ENCODE measurements around the gene PPME1.
A peak's percentile ranks its signal among the peaks of the same experiment; 100 is the strongest.
"Not testable (repeated sequence)": the region's sequence is repeated elsewhere in the genome, so short reads cannot be mapped to it uniquely, and the experiment has no call there.

The PPME1 gene

GRCh38 chr11:74170694-74171629 is at the start of gene PPME1, which contains the start of gene C2CD3:
PPME1 (plus strand) TSS chr11:74171289; CDS start chr11:74171422, 133 bp downstream.
C2CD3 (minus strand) TSS chr11:74171002; CDS start chr11:74170792, 210 bp downstream.
- Histone ChIP-seq H3K4me1 (ENCODE audit: control insufficient read depth, insufficient read depth, low read length) (peaks cover 7% of the 10 kb centered on the region), H3K9me3 (ENCODE audit: control insufficient read depth, insufficient read depth, low read length) (no peaks in the 10 kb centered on the region), H3K4me3 (ENCODE audit: low read depth, low read length) (peak within 1 kb of the TSS; percentile 99), H3K9ac (ENCODE audit: low read depth, low read length) (peak within 1 kb of the TSS; percentile 82), H3K36me3 (ENCODE audit: control insufficient read depth, insufficient read depth, low read length) (no peaks in the 10 kb centered on the region), H3K27me3 (ENCODE audit: control insufficient read depth, insufficient read depth, low read length) (no peaks in the 10 kb centered on the region)

GRCh38 chr11:74121804-74122203 is 49.3 kb upstream of the PPME1 start:
- H3K27me3 ChIP-seq (ENCODE audit: control insufficient read depth, insufficient read depth, low read length) = no peaks in the 10 kb centered on the region
- no peaks in the 10 kb centered on the region for H3K4me1 ChIP-seq (ENCODE audit: control insufficient read depth, insufficient read depth, low read length)
- no peaks in the 10 kb centered on the region for H3K36me3 ChIP-seq (ENCODE audit: control insufficient read depth, insufficient read depth, low read length)
- H3K4me3 ChIP-seq (ENCODE audit: low read depth, low read length) = no peak overlapping the region
- H3K9me3 ChIP-seq (ENCODE audit: control insufficient read depth, insufficient read depth, low read length) = no peaks in the 10 kb centered on the region
- H3K9ac ChIP-seq (ENCODE audit: low read depth, low read length) = no peak overlapping the region

- Histone ChIP-seq H3K4me3 (ENCODE audit: low read depth, low read length) (no peak overlapping the region), H3K9ac (ENCODE audit: low read depth, low read length) (no peak overlapping the region), H3K9me3 (ENCODE audit: control insufficient read depth, insufficient read depth, low read length) (no peaks in the 10 kb centered on the region), H3K36me3 (ENCODE audit: control insufficient read depth, insufficient read depth, low read length) (no peaks in the 10 kb centered on the region), H3K27me3 (ENCODE audit: control insufficient read depth, insufficient read depth, low read length) (no peaks in the 10 kb centered on the region), H3K4me1 (ENCODE audit: control insufficient read depth, insufficient read depth, low read length) (no peaks in the 10 kb centered on the region)
Observed at GRCh38 chr11:74123008-74123448, 48.1 kb upstream of the PPME1 start.

DNA sequence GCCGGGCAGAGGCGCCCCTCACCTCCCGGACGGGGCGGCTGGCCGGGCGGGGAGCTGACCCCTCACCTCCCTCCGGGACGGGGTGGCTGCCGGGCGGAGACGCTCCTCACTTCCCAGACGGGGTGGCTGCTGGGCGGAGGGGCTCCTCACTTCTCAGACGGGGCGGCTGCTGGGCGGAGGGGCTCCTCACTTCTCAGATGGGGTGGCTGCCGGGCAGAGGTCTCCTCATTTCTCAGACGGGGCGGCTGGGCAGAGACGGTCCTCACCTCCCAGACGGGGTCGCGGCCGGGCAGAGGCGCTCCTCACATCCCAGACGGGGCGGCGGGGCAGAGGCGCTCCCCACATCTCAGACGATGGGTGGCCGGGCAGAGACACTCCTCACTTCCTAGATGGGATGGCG is 42.0 kb upstream of the PPME1 start:
- not testable (repeated sequence) for H3K36me3 ChIP-seq (ENCODE audit: control insufficient read depth, insufficient read depth, low read length); H3K4me1 ChIP-seq (ENCODE audit: control insufficient read depth, insufficient read depth, low read length); H3K27me3 ChIP-seq (ENCODE audit: control insufficient read depth, insufficient read depth, low read length); H3K9ac ChIP-seq (ENCODE audit: low read depth, low read length); H3K9me3 ChIP-seq (ENCODE audit: control insufficient read depth, insufficient read depth, low read length); H3K4me3 ChIP-seq (ENCODE audit: low read depth, low read length)

DNA sequence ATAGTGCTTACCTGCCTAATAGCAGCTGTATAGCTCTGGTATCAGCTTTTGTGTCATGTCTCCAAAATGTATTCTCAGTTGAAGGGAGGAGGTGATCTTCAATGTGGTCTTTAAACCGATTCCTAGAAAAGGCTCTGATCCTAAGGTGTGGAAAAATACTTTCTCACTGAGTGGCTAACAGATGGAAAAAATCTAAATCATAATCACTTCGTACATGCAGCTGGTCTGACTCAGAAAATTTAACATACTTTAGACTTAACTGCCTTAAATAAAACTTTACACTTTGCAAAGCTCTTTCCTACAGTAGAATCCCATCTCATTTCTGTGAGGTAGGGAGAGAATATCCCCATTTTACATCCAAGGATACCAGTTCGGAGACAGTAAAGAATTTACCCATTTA is 38.3 kb upstream of the PPME1 start:
- no peaks in the 10 kb centered on the region for H3K4me1 ChIP-seq (ENCODE audit: control insufficient read depth, insufficient read depth, low read length)
- H3K36me3 ChIP-seq (ENCODE audit: control insufficient read depth, insufficient read depth, low read length) = no peaks in the 10 kb centered on the region
- H3K4me3 ChIP-seq (ENCODE audit: low read depth, low read length) = no peak overlapping the region
- H3K9ac ChIP-seq (ENCODE audit: low read depth, low read length) = no peak overlapping the region
- H3K27me3 ChIP-seq (ENCODE audit: control insufficient read depth, insufficient read depth, low read length) = no peaks in the 10 kb centered on the region
- H3K9me3 ChIP-seq (ENCODE audit: control insufficient read depth, insufficient read depth, low read length) = no peaks in the 10 kb centered on the region

- H3K4me3 ChIP-seq (ENCODE audit: low read depth, low read length) = no peak overlapping the region
- no peaks in the 10 kb centered on the region for H3K4me1 ChIP-seq (ENCODE audit: control insufficient read depth, insufficient read depth, low read length)
- H3K27me3 ChIP-seq (ENCODE audit: control insufficient read depth, insufficient read depth, low read length) = no peaks in the 10 kb centered on the region
- no peaks in the 10 kb centered on the region for H3K9me3 ChIP-seq (ENCODE audit: control insufficient read depth, insufficient read depth, low read length)
- H3K36me3 ChIP-seq (ENCODE audit: control insufficient read depth, insufficient read depth, low read length) = no peaks in the 10 kb centered on the region
- no peak overlapping the region for H3K9ac ChIP-seq (ENCODE audit: low read depth, low read length)
Observed at GRCh38 chr11:74133436-74133835, 37.7 kb upstream of the PPME1 start.

GRCh38 chr11:74134661-74135060 is 36.4 kb upstream of the PPME1 start:
- H3K9ac ChIP-seq (ENCODE audit: low read depth, low read length) = no peak overlapping the region
- H3K36me3 ChIP-seq (ENCODE audit: control insufficient read depth, insufficient read depth, low read length) = no peaks in the 10 kb centered on the region
- no peaks in the 10 kb centered on the region for H3K4me1 ChIP-seq (ENCODE audit: control insufficient read depth, insufficient read depth, low read length)
- H3K9me3 ChIP-seq (ENCODE audit: control insufficient read depth, insufficient read depth, low read length) = no peaks in the 10 kb centered on the region
- no peaks in the 10 kb centered on the region for H3K27me3 ChIP-seq (ENCODE audit: control insufficient read depth, insufficient read depth, low read length)
- no peak overlapping the region for H3K4me3 ChIP-seq (ENCODE audit: low read depth, low read length)

DNA sequence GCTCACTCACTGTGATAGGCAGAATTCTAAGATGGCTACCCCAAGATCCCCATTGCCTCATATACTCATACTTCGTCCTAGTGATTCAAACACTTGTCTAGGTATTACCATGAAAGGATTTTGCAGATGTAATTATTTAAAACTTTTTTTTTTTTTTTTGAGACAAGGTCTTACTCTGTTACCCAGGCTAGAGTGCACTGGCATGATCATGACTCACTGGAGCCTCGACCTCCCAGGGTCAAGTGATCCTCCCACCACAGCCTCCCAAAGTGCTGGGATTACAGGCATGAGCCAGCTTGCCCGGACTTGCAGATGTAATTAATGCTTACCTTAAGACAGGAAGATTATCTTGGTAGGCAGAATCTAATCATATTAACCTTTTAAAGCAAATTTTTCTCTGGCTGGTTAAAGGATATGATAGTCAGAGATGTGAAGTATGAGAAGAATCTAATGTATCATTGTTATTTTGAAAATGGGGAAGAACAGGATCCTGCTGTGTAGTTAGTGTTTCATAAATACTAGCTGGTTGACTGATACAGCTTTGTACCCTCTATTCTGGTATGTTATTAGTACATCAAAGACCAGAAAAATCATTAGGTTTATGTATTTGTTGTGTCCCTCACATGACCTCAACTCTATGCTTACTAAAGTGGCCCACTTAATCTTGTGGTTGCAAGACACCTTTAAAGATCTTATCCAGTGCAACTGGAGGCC is 35.8 kb upstream of the PPME1 start:
- H3K4me3 ChIP-seq (ENCODE audit: low read depth, low read length) = no peak overlapping the region

GRCh38 chr11:74138021-74138420 is 33.1 kb upstream of the PPME1 start:
- Histone ChIP-seq H3K9me3 (ENCODE audit: control insufficient read depth, insufficient read depth, low read length) (no peaks in the 10 kb centered on the region), H3K4me1 (ENCODE audit: control insufficient read depth, insufficient read depth, low read length) (peaks cover 6% of the 10 kb centered on the region), H3K4me3 (ENCODE audit: low read depth, low read length) (no peak overlapping the region), H3K27me3 (ENCODE audit: control insufficient read depth, insufficient read depth, low read length) (no peaks in the 10 kb centered on the region), H3K9ac (ENCODE audit: low read depth, low read length) (no peak overlapping the region), H3K36me3 (ENCODE audit: control insufficient read depth, insufficient read depth, low read length) (no peaks in the 10 kb centered on the region)

More for the DNA sequence above, 35.8 kb upstream of the PPME1 start:
- Histone ChIP-seq H3K9ac (ENCODE audit: low read depth, low read length) (no peak overlapping the region), H3K36me3 (ENCODE audit: control insufficient read depth, insufficient read depth, low read length) (no peaks in the 10 kb centered on the region), H3K4me1 (ENCODE audit: control insufficient read depth, insufficient read depth, low read length) (no peaks in the 10 kb centered on the region), H3K9me3 (ENCODE audit: control insufficient read depth, insufficient read depth, low read length) (no peaks in the 10 kb centered on the region), H3K27me3 (ENCODE audit: control insufficient read depth, insufficient read depth, low read length) (no peaks in the 10 kb centered on the region)

GRCh38 chr11:74138572-74138971 is 32.5 kb upstream of the PPME1 start:
- H3K27me3 ChIP-seq (ENCODE audit: control insufficient read depth, insufficient read depth, low read length) = no peaks in the 10 kb centered on the region
- peaks cover 6% of the 10 kb centered on the region for H3K4me1 ChIP-seq (ENCODE audit: control insufficient read depth, insufficient read depth, low read length)
- no peak overlapping the region for H3K9ac ChIP-seq (ENCODE audit: low read depth, low read length)
- no peaks in the 10 kb centered on the region for H3K9me3 ChIP-seq (ENCODE audit: control insufficient read depth, insufficient read depth, low read length)
- no peaks in the 10 kb centered on the region for H3K36me3 ChIP-seq (ENCODE audit: control insufficient read depth, insufficient read depth, low read length)
- H3K4me3 ChIP-seq (ENCODE audit: low read depth, low read length) = no peak overlapping the region

DNA sequence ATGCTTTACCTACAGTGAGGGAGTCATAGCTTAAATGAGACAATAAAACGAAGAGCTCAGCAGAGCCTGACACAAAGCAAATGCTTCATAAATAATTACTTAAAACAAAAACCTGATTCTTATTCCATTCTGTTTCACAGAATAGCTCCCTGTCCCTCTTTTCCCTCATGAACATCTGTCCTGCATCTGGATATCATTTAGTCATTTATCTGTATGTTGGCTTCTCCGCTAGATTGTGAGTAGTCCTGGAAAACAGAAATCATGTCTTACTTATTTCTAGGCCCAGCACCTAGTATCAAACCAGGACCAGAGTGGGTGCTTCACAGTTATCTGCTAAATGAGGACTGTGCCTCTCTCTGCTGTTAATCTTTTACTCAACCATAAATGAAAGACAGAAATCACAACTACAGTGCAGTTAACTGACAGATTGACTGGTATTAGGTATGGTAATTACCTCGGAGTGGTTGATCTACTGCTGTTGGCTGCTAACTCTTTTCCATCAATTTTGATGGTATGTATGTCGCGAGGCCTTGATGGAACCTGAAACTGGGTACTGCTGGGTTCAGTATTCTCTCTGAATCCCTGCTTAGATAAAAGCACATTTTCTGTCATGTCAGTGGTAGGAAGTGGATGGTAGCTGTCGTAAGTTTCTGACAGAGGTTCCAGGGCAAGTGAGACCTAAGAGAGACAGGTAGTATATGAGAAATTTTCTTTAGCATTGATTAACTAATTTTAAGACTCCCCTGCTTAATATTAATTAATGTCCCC is 31.8 kb upstream of the PPME1 start:
- no peaks in the 10 kb centered on the region for H3K27me3 ChIP-seq (ENCODE audit: control insufficient read depth, insufficient read depth, low read length)
- H3K9me3 ChIP-seq (ENCODE audit: control insufficient read depth, insufficient read depth, low read length) = no peaks in the 10 kb centered on the region
- no peaks in the 10 kb centered on the region for H3K36me3 ChIP-seq (ENCODE audit: control insufficient read depth, insufficient read depth, low read length)
- no peak overlapping the region for H3K9ac ChIP-seq (ENCODE audit: low read depth, low read length)
- peaks cover 6% of the 10 kb centered on the region for H3K4me1 ChIP-seq (ENCODE audit: control insufficient read depth, insufficient read depth, low read length)
- no peak overlapping the region for H3K4me3 ChIP-seq (ENCODE audit: low read depth, low read length)

Data from iPS-15b (cell line).